ENCODE measurements around the gene ZNF582.

DNA sequence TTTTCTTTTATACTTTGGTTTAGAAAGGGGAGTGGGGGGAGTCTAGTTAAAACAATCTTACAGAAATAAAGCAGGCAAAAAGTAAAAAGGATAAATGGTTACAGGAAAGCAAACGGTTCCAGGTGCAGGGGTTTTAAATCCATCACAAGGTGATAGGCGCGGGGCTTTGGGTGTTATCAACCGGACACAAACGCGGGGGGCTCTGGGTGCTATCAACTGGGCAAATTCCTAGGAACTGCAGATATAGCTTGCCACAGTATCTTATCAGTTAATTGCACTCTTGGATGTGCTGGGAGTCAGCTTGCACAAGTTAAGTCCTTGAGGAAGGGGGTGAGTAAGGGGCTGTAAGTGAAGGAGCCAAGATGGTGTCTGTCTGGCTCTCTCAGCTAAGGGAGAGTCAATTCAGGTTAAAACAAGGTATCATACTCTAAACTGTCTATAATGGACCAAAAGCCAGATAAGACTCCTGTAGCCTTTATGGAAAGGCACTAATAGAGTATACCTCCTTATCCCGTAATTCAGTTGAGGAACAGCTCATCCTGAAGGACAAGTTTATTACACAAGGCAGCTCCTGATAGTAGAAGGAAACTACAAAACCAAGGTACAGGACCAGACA lies 46.1 kb downstream of the ZNF582 start:
- TF ChIP-seq, protein P1, sequence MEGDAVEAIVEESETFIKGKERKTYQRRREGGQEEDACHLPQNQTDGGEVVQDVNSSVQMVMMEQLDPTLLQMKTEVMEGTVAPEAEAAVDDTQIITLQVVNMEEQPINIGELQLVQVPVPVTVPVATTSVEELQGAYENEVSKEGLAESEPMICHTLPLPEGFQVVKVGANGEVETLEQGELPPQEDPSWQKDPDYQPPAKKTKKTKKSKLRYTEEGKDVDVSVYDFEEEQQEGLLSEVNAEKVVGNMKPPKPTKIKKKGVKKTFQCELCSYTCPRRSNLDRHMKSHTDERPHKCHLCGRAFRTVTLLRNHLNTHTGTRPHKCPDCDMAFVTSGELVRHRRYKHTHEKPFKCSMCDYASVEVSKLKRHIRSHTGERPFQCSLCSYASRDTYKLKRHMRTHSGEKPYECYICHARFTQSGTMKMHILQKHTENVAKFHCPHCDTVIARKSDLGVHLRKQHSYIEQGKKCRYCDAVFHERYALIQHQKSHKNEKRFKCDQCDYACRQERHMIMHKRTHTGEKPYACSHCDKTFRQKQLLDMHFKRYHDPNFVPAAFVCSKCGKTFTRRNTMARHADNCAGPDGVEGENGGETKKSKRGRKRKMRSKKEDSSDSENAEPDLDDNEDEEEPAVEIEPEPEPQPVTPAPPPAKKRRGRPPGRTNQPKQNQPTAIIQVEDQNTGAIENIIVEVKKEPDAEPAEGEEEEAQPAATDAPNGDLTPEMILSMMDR (IDR thresholded peaks at IDR 0.05): no peak
- TF ChIP-seq EZH2 (IDR thresholded peaks at IDR 0.05; ENCODE audit: borderline replicate concordance, insufficient read depth, low read depth, low read length, poor library complexity, severe bottlenecking): no peak

Measured in B cell (primary cell).